Inflammatory macrophage treated with lipopolysaccharide for 1 hour (primary cell): ENCODE data around the gene TAP2.
"Not testable (repeated sequence)": the region's sequence is repeated elsewhere in the genome, so short reads cannot be mapped to it uniquely, and the experiment has no call there.

Experiments used
- DNase-seq, 2 donors: peaks; one replicate each; pipeline ENCODE4 v3.0.0-alpha.2; 2020 to 2022

Gene TAP2

DNA sequence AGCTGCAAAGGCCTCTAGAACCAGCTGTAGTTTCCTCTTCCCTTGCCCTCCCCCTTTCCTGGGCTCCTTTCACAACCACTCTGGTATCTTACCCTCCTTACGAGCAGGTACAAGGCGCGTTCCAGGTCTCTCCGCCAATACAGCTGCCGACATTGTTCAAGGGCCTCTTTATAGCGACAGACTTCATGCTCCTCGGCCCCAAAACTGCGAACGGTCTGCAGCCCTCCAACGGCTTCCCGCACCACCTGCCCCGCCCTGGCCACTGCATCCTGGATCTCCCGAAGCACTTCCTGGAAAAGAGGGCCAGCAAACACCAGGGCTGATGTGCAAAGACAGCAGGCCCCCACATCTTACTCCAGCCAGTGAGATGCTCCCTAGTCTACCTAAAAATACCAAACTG is 6.0 kb downstream of the TAP2 start:
- no peak for DNase-seq

- DNase-seq = no peak
These were observed 7.6 kb downstream of the TAP2 start for GRCh38 chr6:32830936-32831335.

GRCh38 chr6:32830017-32830416 is 8.5 kb downstream of the TAP2 start:
- no peak for DNase-seq

GRCh38 chr6:32829495-32829894 is 9.0 kb downstream of the TAP2 start:
- peak in 1 of 2 donors; percentile 31 for DNase-seq

GRCh38 chr6:32827025-32827424 is 11.5 kb downstream of the TAP2 start:
- no peak for DNase-seq

GRCh38 chr6:32825966-32826365 is 12.6 kb downstream of the TAP2 start:
- no peak for DNase-seq

DNA sequence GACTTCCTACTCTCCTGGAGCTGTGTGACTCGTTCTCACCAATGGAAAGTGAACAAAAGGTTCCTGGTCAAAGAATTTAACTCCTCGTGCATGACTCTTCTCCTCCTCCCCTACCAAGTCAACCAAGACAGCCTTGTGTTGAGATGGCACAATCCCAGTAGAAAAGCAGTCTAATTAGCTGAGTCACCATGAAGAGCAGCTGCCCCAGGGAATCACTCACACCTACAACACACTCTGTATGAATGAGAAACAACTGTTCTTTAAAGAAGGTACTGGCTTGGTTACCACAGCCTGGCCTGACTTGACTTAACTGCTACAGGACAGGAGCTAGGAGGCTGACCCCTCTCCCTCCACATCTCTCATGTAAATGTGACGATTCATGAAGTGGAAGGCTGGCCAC is 18.8 kb downstream of the TAP2 start:
- DNase-seq = no peak

- no peak for DNase-seq
These were observed 19.7 kb downstream of the TAP2 start for GRCh38 chr6:32818867-32819266.

GRCh38 chr6:32816746-32817204 is 21.8 kb downstream of the TAP2 start, which contains the start of gene HLA-DOB:
Gene HLA-DOB (minus strand): TSS chr6:32817002. CDS start chr6:32816951, 51 bp downstream.
- peak; percentile 52 to 55 for DNase-seq

DNA sequence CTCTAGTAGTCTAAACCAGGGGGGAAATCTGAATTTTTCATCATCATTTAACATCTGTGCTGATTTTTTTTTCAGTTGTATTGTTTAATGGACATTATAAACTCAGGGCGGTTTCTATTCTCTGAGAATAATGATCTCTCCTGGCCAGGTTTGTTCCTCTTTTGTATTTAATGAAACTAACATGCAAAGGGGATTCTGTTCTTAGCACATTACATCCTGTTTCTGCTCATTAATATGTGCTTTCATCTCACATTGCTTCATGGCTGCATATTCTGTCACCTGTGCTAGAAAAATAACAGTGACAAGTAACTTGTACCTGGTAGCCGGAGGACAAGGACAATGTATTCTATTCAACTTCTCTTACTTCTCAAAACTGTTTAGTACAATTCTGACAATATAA is 22.5 kb downstream of the TAP2 start:
- no peak for DNase-seq

- DNase-seq = peak in 1 of 2 donors; percentile 51
These were observed 23.4 kb downstream of the TAP2 start for GRCh38 chr6:32815115-32815514.

- no peak for DNase-seq
These were observed 24.4 kb downstream of the TAP2 start for GRCh38 chr6:32814145-32814544.

DNA sequence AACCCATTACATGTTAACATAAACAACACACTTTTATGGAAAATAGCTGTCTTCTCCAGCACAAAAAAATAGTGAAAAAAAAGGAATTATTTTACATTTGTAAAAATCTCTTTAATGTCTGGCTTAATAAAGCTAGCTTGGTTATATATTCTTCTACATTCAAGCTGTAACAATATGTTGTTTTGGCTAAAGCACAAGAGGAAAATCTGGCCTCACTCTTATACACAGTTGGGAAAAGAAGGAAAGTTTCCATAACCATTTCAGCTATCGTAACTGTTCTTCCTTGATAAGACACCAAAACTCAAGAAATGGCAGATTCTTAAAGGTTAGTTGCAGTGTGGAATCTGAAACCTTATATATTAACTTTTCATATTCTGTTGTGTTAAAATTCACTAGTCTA is 29.4 kb downstream of the TAP2 start:
- no peak for DNase-seq

- no peak for DNase-seq
These were observed 31.4 kb downstream of the TAP2 start for GRCh38 chr6:32807020-32807580.

DNA sequence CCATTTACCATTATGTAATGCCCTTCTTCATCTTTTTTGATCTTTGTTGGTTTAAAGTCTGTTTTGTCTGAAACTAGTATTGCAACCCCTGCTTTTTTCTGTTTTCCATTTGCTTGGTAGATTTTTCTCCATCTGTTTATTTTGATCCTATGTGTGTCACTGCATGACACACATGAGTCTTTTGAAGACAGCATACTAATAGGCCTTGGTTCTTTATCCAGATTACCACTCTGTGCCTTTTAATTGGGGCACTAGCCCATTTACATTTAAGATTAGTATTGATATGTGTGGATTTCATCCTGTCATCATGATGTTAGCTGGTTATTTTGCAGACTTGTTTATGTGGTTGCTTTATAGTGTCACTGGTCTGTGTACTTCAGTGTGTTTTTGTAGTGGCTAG is 33.1 kb downstream of the TAP2 start:
- DNase-seq = not testable (repeated sequence)

- DNase-seq = no peak
These were observed 35.1 kb downstream of the TAP2 start for GRCh38 chr6:32803416-32803815.

GRCh38 chr6:32799740-32800139 is 38.8 kb downstream of the TAP2 start:
- DNase-seq = no peak

GRCh38 chr6:32799168-32799567 is 39.4 kb downstream of the TAP2 start:
- no peak for DNase-seq

DNA sequence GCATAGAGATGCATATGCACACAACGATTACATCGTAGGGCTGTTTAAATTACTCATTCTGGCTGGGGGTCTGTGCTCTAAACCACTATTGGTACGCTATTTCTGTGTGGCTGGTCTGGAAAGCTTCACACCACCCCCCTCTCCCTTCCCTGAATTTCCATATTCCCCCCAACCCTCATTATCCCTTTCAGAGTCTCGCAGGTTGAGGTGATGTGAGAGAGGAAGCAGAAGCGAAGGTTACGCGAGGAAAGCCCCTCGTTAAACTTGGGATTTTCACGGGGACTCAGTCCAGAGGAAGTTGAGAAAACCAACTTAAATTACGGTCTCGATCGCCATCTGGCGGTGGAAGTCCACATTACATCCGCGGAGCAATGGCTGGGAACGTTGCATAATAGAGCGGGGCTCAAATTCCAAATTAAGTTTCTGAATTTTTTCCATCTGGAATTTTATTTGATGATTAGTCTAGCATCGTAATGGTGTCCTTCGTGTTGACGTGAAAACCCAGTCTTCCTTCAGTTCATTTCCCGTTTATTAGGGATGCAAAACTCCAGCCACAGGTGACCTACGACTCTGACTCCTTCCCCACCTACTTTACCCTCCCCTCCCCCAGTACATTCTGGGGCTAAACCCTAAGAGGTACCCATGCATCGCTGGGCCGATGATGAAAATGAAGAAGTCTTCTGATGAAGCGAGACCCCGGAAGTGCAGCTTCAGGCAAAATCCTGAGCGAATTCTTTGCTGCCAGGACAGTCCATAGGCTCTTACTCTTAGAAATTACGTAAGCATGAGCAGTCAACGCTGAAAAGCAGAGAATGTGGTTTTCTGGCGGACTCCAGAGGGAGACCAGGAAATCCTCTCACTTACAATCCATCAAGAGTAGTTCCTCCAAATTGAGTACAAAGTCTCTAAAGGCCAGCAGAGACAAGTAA is 41.4 kb downstream of the TAP2 start:
- DNase-seq = peak; percentile 69 to 97

GRCh38 chr6:32794510-32794909 is 44.0 kb downstream of the TAP2 start:
- DNase-seq = peak; percentile 86 to 94

DNA sequence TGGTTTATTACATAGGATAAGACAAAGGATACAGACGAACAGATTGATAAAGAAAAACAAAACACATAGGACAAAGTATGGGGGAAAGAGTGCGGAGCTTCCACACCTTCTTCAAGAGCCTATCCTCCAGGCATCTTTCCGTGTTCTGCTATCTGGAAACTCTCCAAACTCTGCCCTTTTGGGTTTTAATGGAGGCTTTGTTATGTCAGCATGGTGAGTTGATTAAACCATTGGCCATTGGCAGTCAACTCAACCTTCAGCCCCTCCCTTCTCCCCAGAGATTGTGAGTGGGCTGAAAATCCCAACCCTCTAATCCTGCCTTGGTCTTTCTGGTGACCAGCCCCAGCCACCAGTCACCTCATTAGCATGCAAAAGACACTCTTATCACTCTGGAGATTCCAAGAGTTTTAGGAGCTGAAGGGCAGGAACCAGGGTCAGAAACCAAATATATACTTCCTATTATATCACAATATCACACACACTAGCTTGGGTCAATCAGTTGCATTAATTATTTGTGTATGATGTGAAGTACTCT is 45.6 kb downstream of the TAP2 start:
- peak; percentile 51 to 60 for DNase-seq

GRCh38 chr6:32790306-32790705 is 48.2 kb downstream of the TAP2 start:
- no peak for DNase-seq
